ENCODE results near the gene IFT27.

- TF ChIP-seq CTCF (conservative IDR thresholded peaks at IDR 0.05) (no peak), EZH2 (IDR thresholded peaks at IDR 0.05; ENCODE audit: low read depth) (no peak)
Measured at GRCh38 chr22:36806835-36807234, 30.9 kb upstream of the IFT27 start.
